Raji (cell line): ENCODE results near the gene KIN.

Source experiments
- POLR2A ChIP-seq: IDR thresholded peaks from 2 replicates; pipeline ENCODE4 v1.6.1; 2011; ENCODE audit warnings: low read depth, low read length, control low read depth; ENCODE audit not compliant: insufficient read depth

KIN gene

DNA sequence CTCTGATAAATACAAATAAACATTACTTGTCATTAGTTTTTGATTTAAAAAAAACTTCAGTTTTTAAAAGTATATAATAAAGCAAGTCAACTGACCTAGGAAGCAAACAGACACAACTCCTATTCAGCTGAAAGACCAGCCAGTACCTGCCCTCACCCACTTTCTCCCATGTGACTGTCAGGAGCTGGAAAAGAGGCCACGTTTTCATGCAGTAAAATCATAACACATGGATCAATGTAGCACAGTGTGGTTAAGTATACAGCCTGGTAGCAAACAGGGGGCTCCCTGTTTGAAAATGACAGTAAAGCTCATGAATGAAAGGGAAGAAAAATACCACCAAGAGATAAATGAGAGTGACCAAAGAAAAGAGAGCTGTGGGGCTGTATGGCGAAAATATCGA, 21.6 kb downstream of the KIN start:
- TF ChIP-seq POLR2A: no peak

DNA sequence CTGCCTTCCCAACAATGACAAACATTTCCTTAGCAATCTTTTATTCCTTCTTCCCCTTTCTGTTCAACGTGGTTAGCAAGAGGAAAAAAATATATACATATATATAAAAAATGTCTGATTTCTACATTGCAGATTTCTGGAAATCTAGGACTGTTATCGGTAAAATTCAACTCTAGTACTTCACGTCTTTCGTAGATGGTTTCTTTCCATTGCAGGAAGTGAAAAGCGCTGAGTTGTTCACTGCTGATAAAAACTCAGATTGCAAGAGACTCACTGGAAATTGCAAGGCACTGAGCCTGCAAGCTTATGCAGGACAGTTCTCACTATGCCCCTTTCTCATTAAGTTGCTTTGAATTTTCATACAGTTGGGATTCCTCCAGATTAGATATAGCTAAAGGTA, 23.9 kb downstream of the KIN start:
- no peak for TF ChIP-seq POLR2A

DNA sequence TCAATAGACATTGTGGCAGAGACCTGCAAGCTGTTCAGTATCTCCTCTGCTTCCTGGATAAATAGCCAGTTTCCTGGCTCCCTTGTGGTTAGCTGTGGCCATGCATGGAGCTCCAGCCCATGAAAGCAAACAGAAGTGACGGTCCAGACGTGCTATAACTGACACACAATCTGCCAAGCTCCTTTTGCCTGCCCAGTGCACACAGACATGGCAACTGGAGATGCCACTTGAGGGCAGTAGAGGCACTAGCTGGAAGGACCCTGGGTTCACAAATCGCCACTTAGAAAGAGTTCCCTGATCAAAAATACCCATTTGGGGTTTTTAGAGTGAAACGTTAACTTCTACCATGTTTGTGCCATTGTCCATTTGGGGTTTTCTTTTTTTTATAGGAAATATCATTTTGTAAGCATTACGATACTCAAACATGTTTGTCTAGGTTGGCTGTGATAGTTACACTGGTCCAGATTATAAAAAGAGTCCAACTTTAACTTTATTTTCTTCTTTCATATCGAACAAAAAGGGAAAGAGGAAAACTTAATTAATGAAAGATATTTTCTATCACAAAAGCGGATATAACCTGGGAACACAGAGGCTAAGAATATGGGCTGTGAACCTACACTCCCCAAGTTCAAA, 31.3 kb downstream of the KIN start:
- no peak for TF ChIP-seq POLR2A

DNA sequence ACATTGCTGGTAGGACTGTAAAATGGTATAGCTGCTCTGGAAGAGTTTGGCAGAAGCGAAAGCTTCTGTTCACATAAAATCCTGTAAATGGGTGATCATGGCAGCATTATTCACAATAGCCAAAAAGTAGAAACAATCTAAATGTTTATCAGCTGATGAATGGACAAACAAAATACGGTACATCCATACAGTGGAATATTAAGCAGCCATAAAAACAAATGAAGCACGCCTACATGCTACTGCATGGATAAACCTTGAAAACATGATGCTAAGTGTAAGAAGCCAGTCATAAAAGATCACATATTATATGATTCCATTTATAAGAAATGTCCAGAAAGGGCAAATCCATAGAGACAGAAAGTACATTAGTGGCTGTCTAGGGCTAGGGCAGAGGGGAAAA, 32.7 kb downstream of the KIN start:
- TF ChIP-seq POLR2A: no peak

DNA sequence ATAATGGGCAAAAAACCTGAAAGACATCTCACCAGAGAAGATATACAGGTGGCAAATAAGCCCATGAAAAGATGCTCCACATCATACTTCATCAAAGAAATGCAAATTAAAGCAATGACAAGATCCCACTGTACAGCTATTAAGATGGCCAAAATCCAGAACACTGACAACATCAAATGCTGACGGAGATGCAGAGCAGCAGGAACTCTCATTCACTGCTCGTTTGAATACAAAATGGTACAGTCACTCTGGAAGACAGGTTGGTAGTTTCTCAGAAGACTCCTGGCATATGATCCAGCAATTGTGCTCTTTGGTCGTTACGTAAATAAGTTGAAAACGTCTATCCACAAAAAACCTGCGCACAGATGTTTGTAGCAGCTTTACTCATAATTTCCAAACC, 35.5 kb downstream of the KIN start:
- TF ChIP-seq POLR2A: no peak

DNA sequence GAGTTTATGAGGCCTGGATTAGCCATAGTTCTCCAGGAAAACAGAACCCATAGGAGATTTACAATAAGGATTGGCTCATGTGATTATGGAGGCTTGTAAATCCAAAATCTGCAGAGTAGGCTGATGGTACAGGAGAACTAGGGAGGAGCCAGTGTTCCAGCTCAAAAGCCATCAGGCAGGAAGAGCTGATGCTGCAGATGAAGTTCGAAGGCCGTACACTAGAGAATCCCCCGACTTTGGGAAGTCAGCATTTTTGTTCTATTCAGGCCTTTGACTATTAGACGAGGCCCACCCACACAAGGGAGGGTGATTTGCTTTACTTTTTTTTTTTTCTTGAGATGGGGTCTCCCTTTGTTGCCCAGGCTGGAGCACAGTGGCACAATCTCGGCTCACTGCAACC, 37.6 kb downstream of the KIN start:
- no peak for TF ChIP-seq POLR2A

DNA sequence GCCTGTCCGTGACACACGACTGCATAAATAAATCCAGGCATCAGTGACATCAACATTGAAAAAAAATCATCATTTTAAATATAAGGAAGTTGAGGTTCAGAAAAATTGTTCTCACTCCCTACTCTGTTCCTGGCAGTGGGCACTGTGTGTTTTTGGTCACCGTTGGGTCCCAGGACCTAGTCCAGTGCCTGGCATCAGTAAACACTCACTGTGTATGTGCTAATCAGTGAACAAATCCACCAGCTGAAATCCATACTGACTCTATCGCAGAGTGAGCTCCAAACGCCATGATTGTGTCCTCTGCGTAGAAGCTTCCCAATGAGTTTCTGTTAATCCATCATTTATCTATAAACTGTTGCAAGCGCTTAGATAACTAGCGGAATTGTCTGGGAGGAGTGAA, 43.5 kb downstream of the KIN start:
- TF ChIP-seq POLR2A: no peak

DNA sequence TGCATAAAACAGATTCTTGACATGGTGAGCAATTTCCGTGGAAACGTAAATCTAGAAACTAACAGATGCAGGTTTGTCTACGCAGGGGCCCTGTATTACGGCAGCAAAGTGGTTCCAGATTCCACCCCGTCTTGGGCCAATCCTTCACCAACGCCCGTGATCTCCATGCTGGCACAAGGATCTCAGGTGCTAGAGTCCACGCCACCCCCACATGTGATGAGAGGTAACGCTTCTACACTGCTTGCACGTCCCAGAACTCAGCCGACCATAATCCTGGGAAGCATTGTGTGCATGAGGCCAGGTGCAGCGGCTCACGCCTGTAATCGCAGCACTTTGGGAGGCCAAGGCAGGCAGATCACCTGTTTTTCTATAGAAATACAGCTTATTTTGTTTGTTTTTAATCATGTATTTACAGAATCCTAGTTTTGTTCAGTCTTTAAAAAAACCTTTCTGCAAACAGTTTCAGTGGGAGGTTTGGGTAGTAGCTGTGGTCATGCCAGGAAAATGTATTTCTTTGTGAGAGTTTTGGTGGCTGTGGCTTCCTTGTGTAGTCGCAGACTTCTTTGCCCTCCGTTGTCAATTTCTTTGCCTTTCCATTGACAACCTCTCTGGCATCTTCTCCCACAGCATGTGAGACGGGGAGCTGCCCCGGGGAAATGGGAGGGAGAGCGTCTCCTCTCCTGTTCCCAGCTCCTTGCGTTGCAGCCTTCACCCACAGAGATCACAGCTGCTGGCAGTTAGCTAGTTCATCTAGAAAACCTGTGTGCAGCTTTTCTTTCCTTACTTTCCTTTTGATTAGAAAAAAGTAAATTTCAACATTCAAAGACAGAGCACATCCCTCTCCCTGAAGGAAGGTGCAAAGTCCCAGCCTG, 49.0 kb downstream of the KIN start:
- TF ChIP-seq POLR2A: no peak

DNA sequence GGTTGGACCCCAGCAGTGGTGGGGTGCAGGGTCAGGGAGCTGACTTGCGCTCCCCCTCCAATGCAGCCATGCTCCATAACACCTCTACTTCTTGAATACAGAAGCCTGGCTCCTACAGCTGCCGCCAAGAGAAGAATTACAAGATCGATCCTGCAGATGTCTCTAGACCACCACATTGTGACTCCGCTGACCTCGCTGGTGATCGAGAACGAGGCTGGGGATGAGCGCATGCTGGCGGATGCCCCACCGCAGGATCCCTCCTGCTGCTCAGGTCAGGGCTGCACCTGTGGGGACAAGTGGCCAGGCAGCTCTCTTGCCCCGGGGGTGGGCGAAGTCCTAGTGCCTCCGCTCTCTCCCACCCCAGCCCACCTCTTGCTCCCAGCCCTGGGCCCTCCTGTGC, 53.0 kb downstream of the KIN start:
- no peak for TF ChIP-seq POLR2A

DNA sequence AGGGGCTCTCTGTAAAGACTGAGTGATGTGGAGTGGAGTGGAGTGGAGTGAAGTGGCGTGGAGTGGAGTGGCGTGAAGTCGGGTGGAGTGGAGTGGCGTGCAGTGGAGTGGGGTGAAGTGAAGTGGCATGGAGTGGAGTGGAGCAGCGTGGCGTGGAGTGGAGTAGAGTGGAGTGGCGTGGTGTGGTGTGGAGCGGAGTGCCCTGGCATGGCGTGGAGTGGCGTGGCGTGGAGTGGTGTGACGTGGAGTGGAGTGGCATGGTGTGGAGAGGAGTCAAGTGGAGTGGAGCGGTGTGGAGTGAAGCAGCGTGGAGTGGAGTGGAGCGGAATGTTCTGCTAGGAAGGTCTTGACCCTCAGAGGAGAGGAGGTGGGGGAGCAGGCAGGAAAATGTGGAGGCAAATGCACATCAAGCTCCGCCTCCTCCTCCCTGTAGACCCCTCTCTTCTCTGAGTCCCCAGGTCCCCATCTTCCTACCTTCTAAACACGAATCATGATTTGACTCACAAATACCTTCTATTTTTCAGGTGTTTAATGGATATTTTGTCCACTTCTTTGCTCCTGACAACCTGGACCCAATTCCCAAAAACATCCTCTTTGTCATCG, 64.8 kb downstream of the KIN start:
- TF ChIP-seq POLR2A: no peak

DNA sequence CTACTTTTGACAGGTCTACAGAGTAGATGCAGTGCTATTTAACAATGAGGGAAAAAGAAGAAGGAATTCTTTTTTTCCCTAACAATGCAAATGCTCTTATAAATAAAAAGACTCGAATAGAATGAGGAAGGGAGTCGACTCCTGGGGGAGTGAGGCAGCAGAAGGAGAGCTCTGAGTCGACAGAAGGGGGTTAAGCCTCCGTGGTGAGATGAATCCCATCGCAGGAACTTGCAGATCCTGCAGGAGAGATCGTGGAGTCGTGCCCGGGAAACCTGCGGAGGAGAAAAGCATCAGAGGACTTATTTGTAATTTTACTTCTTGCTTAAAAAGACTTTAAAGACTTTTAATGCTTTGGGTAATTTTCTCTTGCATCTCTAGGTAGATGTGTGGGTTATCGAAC, 67.3 kb downstream of the KIN start:
- no peak for TF ChIP-seq POLR2A

DNA sequence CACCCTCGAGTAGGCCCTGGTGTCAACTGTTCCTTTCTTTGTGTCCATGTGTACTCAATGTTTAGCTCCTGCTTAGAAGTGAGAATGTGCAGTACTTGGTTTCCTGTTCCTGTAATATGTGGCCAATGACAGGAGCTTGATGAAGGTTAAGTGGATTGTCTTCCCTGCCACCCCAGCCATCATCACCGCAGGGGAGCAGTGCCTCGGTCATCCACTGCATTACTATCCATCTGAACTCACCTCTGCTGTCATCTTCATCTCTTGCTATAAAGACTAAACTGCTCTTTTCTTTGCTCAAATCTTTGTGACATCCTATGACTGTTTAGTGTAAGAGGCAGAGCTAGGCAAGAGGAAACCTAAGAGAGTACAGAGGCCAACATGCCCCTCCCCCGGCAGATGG, 69.1 kb downstream of the KIN start:
- no peak for TF ChIP-seq POLR2A

DNA sequence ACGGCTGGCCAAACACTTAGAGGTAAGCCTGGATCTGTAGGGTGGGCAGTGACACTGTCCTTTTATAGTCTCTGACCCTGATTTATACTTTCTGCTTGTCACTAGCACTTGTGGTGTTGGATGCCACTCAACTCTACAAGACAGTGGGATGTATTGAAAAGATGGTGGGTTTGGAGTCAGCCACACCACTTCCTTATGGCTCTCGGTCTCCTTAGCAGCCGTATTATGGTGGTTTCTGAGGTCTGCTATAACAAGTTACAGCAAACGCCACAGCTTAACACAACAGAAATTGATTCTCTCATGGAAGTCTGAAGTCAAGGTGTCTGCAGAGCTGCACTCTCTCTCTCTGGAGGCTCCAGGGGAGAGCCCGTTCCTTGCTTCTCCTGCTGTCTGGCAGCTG, 70.0 kb downstream of the KIN start:
- no peak for TF ChIP-seq POLR2A

DNA sequence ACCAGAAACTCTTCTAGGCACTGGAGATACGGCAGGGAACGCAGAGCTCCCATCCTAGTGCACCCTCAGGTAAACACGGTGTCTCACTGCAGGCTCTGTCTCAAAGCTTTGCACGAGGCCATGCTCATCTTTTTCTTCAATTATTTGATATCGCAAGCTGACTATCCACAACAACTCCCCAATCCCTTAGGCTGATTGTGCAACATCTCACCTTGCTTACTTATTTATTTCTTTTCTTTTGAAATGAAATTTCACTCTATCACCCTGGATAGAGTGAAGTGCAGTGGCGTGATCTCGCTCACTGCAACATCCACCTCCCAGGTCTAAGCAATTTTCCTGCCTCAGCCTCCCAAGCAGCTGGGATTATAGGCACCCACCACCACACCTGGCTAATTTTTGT, 72.3 kb downstream of the KIN start:
- no peak for TF ChIP-seq POLR2A

DNA sequence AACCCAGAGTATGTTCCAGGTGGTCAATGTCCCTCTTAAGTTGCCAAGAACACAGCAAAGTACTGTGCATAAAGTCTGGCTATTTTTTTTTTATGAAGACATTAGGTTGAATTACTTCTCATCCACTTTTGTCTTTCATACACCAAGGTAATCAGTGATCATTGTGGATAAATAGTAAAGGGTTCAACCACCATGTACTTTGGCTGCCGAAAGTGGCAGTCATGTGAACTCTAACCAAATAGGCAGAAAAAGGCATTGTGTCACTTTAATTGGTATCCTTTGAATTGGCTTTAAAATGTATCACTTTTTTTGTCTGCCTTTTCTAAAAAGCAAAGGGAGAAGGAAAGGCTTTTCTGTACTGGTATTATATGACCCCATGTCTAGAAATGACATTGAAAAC, 77.3 kb downstream of the KIN start:
- no peak for TF ChIP-seq POLR2A

DNA sequence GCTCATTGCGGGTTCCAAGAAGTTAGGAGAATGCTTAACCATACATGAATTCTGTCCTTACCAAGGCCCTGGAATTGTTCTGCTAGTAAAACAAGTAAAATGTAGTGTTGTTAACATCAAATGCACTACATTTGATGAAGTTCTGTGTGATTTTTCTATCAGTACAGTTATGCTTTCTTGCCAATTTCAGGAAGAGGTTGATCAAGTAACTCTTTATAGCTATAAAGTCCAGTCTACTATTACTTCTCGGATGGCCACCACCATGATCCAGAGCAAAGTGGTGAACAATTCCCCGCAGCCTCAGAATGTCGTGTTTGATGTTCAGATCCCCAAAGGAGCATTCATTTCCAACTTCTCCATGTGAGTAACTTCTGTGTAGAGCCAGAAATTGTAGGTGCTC, 79.0 kb downstream of the KIN start:
- no peak for TF ChIP-seq POLR2A
